Fibroblast of skin of back (primary cell): ENCODE measurements around the gene AIG1.
"Not testable (repeated sequence)": the region's sequence is repeated elsewhere in the genome, so short reads cannot be mapped to it uniquely, and the experiment has no call there.

ENCODE experiments used
- DNase-seq: peaks from one replicate; pipeline ENCODE4 v3.0.0-alpha.2; 2013

Gene AIG1

DNA sequence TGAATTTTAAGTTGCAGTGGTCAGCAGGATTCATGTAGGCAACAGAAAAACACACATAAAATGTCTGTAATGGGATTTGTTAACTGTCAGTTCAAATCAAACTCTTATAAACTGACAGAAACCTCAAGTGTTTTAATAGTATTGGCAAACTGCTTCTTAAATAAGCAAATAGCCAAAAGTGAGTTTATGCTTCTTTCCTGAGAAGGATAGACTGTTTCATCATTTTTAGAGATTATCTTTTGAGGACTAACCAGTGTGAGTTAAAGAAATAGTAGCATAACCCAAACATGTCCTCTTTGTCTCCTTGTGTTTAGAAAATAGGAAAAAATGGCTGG, 68.0 kb downstream of the AIG1 start:
- no peak for DNase-seq

- no peak for DNase-seq
Measured at GRCh38 chr6:143130928-143131327, 70.2 kb downstream of the AIG1 start.

DNA sequence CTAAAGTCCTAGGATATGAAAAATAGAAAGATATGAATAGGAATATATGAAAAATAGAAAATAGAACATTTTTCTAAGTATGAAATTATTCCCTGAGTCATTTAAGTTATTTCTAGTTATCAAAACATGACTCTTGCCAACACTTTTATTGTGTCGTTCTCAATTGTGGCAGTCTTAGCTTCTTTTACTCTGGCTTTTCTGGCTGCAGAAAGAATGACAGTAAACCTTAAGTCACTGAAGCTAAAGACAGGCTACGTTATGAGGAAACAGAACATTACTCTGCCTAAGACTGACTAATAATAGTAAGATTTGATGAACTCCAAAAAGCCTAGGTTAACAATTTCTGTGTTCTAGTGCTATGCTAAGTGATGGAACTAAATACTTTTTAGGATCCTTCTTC, 74.6 kb downstream of the AIG1 start:
- DNase-seq: peak; percentile 69

DNA sequence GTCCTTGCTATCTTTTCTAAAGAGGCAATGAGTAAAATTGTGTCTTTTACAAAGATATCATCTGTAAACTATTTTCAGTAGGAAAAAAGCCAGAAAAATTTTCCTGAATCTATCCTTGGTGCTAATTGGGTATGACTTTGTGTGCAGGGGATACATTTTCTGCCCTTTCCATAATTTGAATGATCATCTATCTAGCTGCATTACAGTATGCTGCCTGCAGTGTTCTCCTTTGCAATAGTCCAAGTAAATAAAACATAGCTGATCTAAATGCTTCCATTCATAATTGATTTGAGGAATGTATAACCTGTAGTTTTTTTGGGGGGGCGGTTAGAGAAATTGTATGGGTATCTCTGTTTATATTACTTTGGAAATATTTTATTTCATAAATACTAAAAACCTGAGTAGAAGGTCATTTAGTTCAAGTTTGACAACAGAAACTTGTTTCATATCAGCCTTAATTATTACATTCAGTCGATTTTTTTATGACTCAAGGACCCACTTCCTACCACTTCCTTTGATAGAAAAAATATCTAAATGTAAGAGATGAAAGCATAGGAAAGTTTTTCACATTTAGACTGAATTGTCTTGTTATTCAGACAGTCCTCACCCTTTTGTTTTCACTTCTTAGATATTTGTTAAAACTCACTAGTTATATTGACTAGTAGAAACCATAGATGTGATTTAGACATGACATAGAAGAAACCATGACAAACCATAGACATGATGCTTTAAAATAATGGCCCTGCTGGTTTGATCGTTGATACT, 75.3 kb downstream of the AIG1 start:
- DNase-seq: no peak

DNA sequence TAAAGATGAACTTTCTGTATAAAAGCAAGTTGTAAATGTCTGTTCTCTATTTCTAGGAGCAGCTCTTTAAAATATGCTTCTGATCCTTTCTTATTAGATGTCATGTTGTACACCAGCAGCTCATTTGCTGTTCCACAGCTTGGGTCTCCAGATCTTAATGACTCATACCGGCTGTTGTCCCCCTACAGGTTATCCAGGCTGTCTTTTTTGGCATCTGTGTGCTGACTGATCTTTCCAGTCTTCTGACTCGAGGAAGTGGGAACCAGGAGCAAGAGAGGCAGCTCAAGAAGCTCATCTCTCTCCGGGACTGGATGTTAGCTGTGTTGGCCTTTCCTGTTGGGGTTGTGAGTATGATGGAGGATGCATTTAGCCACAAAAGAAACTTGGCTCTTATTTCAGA, 76.0 kb downstream of the AIG1 start:
- no peak for DNase-seq

DNA sequence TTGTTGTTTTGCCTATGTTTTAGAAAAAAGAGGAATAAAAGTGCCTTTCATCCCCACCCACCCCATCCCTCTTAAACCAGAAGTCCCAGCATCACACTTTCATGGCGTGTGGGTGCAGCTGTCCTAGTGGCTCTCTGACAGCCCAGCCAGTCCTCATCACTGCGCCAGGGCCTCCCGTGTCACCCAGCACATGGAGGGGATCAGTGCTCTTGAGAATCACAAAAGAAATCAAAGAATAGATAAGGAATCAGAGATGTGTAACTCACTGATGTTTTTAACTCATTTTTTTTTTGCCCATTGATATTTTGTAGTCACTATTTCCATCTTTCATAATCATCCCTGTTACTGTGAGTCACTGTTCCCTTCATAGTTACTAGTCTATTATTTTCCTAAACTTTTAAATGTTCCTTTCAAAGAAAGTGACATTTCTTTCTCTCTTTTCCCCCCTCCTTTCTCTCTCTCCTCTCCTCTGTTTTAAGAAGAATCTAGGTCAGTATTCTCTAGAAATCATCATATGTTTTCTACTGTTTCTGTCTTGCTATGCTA, 78.6 kb downstream of the AIG1 start:
- no peak for DNase-seq

GRCh38 chr6:143139884-143140283, 79.2 kb downstream of the AIG1 start:
- DNase-seq: not testable (repeated sequence)

DNA sequence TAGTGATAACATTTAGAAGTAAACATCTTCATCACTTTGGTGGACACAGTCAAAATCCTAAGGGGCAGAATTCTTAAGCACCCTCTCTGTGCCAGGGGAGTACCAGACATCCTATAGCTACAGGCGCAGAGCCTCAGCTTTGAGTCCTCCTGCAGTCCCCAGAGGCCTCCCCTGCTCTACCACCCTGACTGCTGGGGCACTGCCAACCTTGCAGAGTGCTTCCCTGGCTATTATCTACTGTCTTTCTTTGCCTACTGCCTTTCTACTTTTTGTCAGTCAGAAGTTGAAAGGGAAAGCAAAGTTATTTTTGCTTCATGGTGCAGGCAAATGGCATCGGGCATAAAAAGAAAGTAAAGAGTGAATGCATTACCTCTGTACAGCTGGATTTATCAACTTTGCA, 80.1 kb downstream of the AIG1 start:
- DNase-seq: no peak

DNA sequence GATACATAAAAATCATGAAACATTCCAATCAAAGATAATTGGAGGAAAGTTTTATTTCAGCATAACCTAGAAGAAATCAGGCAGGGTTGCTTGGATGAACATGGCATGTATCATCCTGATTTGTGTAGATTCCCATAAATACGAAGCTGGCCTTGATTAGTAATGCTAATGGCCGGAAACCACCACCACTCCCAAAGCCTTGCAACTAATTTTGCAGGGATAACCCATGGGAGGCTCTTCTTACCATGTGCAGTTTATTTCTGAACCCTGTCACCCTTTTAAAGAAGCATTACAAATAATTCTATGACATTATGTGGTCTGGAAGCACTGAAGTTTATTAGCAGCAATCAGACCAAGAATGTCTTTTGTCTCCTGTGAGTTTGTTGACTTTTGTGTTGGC, 80.8 kb downstream of the AIG1 start:
- DNase-seq: peak; percentile 52

- no peak for DNase-seq
Measured at GRCh38 chr6:143146186-143146851, 85.6 kb downstream of the AIG1 start.

- DNase-seq: peak; percentile 38
Measured at GRCh38 chr6:143149771-143150170, 89.1 kb downstream of the AIG1 start.

DNA sequence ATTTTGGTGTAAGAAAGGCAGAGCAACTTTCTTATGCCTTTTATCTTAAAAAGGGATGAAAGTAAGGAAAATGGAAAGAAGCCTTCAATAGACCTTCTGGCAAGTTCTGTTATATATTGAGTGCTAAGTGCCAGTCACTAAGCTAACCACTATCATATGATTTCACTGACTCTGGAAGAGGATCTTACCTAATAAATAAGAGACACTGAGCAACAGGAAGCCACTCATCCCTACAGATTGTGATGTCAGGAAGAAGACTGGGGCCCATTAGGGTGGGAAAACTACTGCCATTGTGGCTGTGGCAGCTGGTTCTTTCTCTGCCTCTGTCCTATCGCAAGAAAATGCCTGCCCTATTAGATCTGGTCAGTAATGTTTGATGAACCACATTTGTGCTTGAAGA, 89.6 kb downstream of the AIG1 start:
- DNase-seq: no peak

DNA sequence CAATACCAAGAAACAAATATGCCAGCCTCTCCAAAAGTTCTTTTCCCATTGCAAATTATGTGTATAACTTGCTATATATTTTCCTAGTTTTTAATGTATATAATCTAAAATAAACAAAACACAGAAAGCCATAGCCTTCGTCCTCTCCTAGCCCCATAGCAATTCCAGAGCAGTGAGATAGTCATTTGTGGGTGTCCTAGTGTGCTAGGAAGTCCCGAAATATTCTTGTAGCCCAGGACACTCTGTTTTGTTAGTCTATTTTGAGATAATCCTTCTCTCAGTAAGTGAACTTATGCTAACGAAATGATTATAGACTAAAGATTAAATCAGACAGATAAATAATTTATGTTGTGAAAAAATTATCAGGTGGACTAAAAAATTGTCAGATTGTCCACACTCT, 90.7 kb downstream of the AIG1 start:
- DNase-seq: no peak

- DNase-seq: no peak
Measured at GRCh38 chr6:143155681-143156080, 95.0 kb downstream of the AIG1 start.

GRCh38 chr6:143157131-143157530, 96.4 kb downstream of the AIG1 start:
- DNase-seq: peak; percentile 62

DNA sequence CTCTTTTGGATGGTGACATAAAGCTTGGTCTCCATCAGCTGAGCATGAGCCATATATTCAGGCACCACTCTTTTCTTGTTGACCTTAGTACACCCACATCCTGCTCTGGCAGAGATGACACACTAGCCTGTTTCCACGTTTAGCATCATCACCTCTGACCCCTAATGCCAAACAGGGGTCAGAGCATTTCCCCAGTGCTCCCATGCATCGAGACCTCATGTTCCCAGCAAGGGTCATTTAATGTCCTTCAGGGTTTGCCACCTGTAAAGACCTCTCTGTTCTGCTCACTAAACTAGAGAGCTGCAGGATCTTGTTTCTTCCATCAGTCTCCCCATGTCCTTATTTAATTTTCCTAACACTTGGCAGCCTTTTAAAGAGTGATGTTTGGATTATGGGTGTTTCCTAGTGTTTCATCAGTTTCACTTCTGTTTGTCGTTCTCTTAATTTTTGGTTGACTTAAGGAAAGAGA, 97.5 kb downstream of the AIG1 start:
- no peak for DNase-seq

GRCh38 chr6:143159001-143159400, 98.3 kb downstream of the AIG1 start:
- no peak for DNase-seq

- DNase-seq: no peak
Measured at GRCh38 chr6:143160015-143160414, 99.3 kb downstream of the AIG1 start.

GRCh38 chr6:143160439-143161220, 99.9 kb downstream of the AIG1 start:
- DNase-seq: no peak

- no peak for DNase-seq
Measured at GRCh38 chr6:143163621-143164020, 102.9 kb downstream of the AIG1 start.

- no peak for DNase-seq
Measured at GRCh38 chr6:143164565-143165105, 103.9 kb downstream of the AIG1 start.

DNA sequence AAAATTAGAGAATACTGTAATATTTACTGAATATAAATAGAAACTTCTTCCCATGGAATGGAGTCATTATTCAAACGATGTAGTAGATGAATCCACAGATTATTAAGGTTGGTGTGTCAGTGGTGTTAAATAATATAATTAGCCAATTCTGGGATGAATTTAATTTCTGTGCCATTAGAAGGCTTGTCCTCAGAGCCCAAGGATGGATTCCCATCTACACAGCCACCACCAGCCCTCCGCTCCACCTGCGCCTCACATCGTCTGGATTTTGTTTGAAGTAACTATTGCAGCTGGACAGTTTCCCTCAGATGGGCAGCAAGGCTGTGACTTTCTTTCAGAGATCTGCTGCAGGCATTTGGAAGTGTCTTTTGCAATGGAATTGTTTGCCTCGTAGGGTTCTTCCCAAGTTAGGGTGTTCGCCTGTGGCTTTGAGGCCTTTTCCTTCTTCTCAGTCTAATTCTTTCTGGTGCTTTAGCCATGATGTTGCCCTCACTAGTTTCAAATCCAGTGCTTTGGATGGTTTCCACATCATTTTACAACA, 104.7 kb downstream of the AIG1 start:
- DNase-seq: no peak

GRCh38 chr6:143166247-143166695, 105.6 kb downstream of the AIG1 start:
- no peak for DNase-seq
